AG04449 (cell line): ENCODE measurements around the gene SND1.
"Not testable (repeated sequence)": the region's sequence is repeated elsewhere in the genome, so short reads cannot be mapped to it uniquely, and the experiment has no call there.

ENCODE experiments used
- CTCF ChIA-PET: fragments of 350-600 bp; formaldehyde crosslinking; extraction: SDS; loops from one replicate; lab custom pipeline; 2021; ENCODE audit warnings: antibody characterized with exemption; lab: Yijun Ruan, JAX
- POLR2A ChIA-PET: fragments of 400-600, 350-600 bp; formaldehyde crosslinking; extraction: SDS; loops from one replicate; lab custom pipeline; 2020; ENCODE audit warnings: antibody characterized with exemption, inconsistent platforms; lab: Yijun Ruan, JAX
- DNase-seq: peaks from one replicate; pipeline ENCODE4 v3.0.0-alpha.2; 2010; ENCODE audit warnings: low read depth, low spot score
- H3K4me3 ChIP-seq: 2 replicates; pipeline ENCODE4 v1.5.1; 2011; ENCODE audit warnings: low read depth, mild to moderate bottlenecking, control low read depth, low read length
- CTCF ChIP-seq: IDR thresholded peaks from one replicate; pipeline ENCODE4 v1.5.1; 2011; ENCODE audit warnings: mild to moderate bottlenecking, moderate library complexity, low read length, control low read depth, inconsistent platforms; ENCODE audit not compliant: insufficient read depth; ENCODE audit errors: missing control alignments

Gene SND1

GRCh38 chr7:127828843-127829500 lies 177.0 kb downstream of the SND1 start:
- ChIA-PET CTCF (no interaction called here), POLR2A (no interaction called here)
- TF ChIP-seq CTCF = no peak
- H3K4me3 ChIP-seq = no peak overlapping the region
- no peak for DNase-seq

- no peak for TF ChIP-seq CTCF
- ChIA-PET POLR2A (no interaction called here), CTCF (interaction anchor here (1.3 to 1.5 kb wide), 2 partner anchors 13 to 377 kb away, joined by 3 to 5 read pairs; no protein-coding TSS in a partner anchor)
- DNase-seq = no peak
- no peak overlapping the region for H3K4me3 ChIP-seq
These were observed 179.6 kb downstream of the SND1 start for GRCh38 chr7:127831318-127832219.

GRCh38 chr7:127832592-127832991 lies 180.6 kb downstream of the SND1 start:
- TF ChIP-seq CTCF = no peak
- H3K4me3 ChIP-seq = no peak overlapping the region
- CTCF ChIA-PET = no interaction called here
- POLR2A ChIA-PET = no interaction called here
- no peak for DNase-seq

- no peak for TF ChIP-seq CTCF
- POLR2A ChIA-PET = no interaction called here
- CTCF ChIA-PET = no interaction called here
- no peak for DNase-seq
- H3K4me3 ChIP-seq = no peak overlapping the region
These were observed 181.6 kb downstream of the SND1 start for GRCh38 chr7:127833641-127834040.

- H3K4me3 ChIP-seq = no peak overlapping the region
- ChIA-PET POLR2A (no interaction called here), CTCF (no interaction called here)
- no peak for DNase-seq
- no peak for TF ChIP-seq CTCF
These were observed 183.7 kb downstream of the SND1 start for GRCh38 chr7:127835679-127836078.

GRCh38 chr7:127837816-127838410 lies 185.9 kb downstream of the SND1 start:
- DNase-seq, H3K4me3 ChIP-seq, POLR2A ChIA-PET, CTCF ChIA-PET: not testable (repeated sequence)
